Heart right ventricle (tissue), 16 donors: Measurements from ENCODE around the gene RBM33. TPM values are rescaled to one million over a fixed set of nuclear protein-coding genes. Genes with fewer than 3 reads are reported as not detected.

Source experiments
- ATAC-seq, 8 donors: fragments of 200-7000 bp; cut with Tn5 transposase; one replicate each; pipeline ENCODE4 v1.9.1; 2020; ENCODE audit warnings: mild to moderate bottlenecking in 8 of 8, moderate library complexity in 8 of 8, moderate number of reproducible peaks in 1 of 8
- DNase-seq, 2 donors: peaks; one replicate each; pipeline ENCODE4 v3.0.0-alpha.2; 2020
- H3K27ac ChIP-seq, 10 donors: fragments of 200-600 bp; sonication (generic) in 2 of 10; one replicate each; pipeline versions ENCODE4 v1.5.0 to v1.8.0; 2020 to 2022; ENCODE audit warnings: mild to moderate bottlenecking in 3 of 10
- H3K27me3 ChIP-seq, 7 donors: fragments of 200-600 bp; one replicate each; pipeline ENCODE4 v1.8.0; 2021 to 2022; ENCODE audit warnings: mild to moderate bottlenecking in 2 of 7
- H3K36me3 ChIP-seq, 9 donors: fragments of 200-600 bp; sonication (generic) in 1 of 9; one replicate each; pipeline versions ENCODE4 v1.5.0 to v1.8.0; 2020 to 2022; ENCODE audit warnings: mild to moderate bottlenecking in 2 of 9
- H3K4me1 ChIP-seq, 9 donors: fragments of 200-600 bp; sonication (generic) in 1 of 9; one replicate each; pipeline versions ENCODE4 v1.5.0 to v1.8.0; 2020 to 2022; ENCODE audit warnings: mild to moderate bottlenecking in 4 of 9
- H3K4me3 ChIP-seq, 10 donors: fragments of 200-600 bp; sonication (generic) in 2 of 10; one replicate each; pipeline versions ENCODE4 v1.5.0 to v1.8.0; 2020 to 2022; ENCODE audit warnings: mild to moderate bottlenecking in 7 of 10, moderate library complexity in 2 of 10
- H3K9me3 ChIP-seq, 11 donors: fragments of 200-600 bp in 10 of 11; sonication (generic) in 2 of 11; one replicate each; pipeline versions ENCODE4 v1.5.0 to v1.8.0; 2013 to 2022; ENCODE audit warnings: mild to moderate bottlenecking in 2 of 11, control low read depth in 1 of 11, moderate library complexity in 1 of 11
- CTCF ChIP-seq, 9 donors: fragments of 200-600 bp; sonication (generic) in 2 of 9; IDR thresholded peaks; one replicate each; pipeline versions ENCODE4 v1.5.0 to v1.8.0; 2021 to 2022; ENCODE audit warnings: antibody characterized with exemption in 9 of 9, mild to moderate bottlenecking in 5 of 9, moderate library complexity in 1 of 9
- whole genome bisulfite sequencing, 2 donors: extraction: QIAGEN DNeasy Blood & Tissue Kit; methylation state at CpG; one replicate each; pipeline ENCODE4 v1.1.7; 2013; ENCODE audit warnings: inconsistent platforms in 1 of 2; 5-methylcytosine and 5-hydroxymethylcytosine counted together
- intact Hi-C, 10 donors: fragments of 100-400 bp; cut with DNase I; formaldehyde crosslinking; loops; one replicate each; pipeline versions ENCODE4 v1.11.1 to v1.14.2; 2022
- polyA plus RNA-seq, 2 donors: library from polyadenylated mRNA; stranded (reverse); fragments of 200-250 nt; gene quantifications; one replicate each; pipeline ENCODE4 v1.2.3, GENCODE V29; 2013
- total RNA-seq, 10 donors: library from RNA; stranded (reverse); fragmentation: NEBNext Ultra II Directional in 3 of 10; extraction: Animal tissue kit (Norgen Biotek cat#: 25700) in 3 of 10; gene quantifications; one replicate each; pipeline versions ENCODE4 v1.2.1 to v1.2.4, GENCODE V29; 2021 to 2023
- donor health status: Arrhythmogenic right ventricular cardiomyopathy.
- donor health status: ischemic (EF 13 %, LVEDD 7.1; RV severe dilation, severe dysfunction).
- donor health status: healthy with polysubstance abuse.
- donor health status: DM: no; HTN: yes; CAD: no.
- donor health status: DM: no; HTN: no; CAD: no.
- donor health status: ischemic (EF 25% LVEDD 6.9; RV normal size, moderate dysfunction).
- donor health status: ischemic (EF 25% LVEDD 5.7; RV mildly dilated, moderate dysfunction).
- donor health status: healthy.
- donor health status: DM: yes; HTN: yes; CAD: no.
- donor health status: Ischemic cardiomyopathy.
- donor health status: ischemic (EF 35%, LVEDD 5.7; RV mildly dilated, moderate dysfunction).
- donor health status: nonischemic (EF 11% LVEDD 7.7; RV severe dilation, severe dysfunction).
- donor health status: DM: yes; HTN: yes; CAD: no.
- donor health status: PGD.
- donor health status: ischemic (EF 29% LVEDD 5.4; RV normal size, mild dysfunction).
- donor health status: nonischemic (EF 23%, LVEDD 6.1; RV moderate dilation, normal function).

RBM33 gene
- total and polyA plus RNA-seq, 12 donors, result 9.5 to 44.6 (median 35.7) TPM

GRCh38 chr7:155604504-155604997, 39.9 kb upstream of the RBM33 start:
- intact Hi-C loops, result loop anchor here in 1 of 10 donors (5.0 kb wide), 1 partner anchor 133 kb away; no protein-coding TSS in a partner anchor

GRCh38 chr7:155609185-155609584, 35.3 kb upstream of the RBM33 start:
- Histone ChIP-seq H3K9me3 (peaks cover 0 to 6% (median 0%) of the 10 kb centered on the region in 11 donors), H3K4me3 (no peak overlapping the region), H3K27ac (no peak overlapping the region), H3K4me1 (no peaks in the 10 kb centered on the region), H3K27me3 (peaks cover 0 to 4% (median 0%) of the 10 kb centered on the region in 7 donors), H3K36me3 (no peaks in the 10 kb centered on the region)
- ATAC-seq (no peak), DNase-seq (no peak)
- intact Hi-C loops, result loop anchor here in 1 of 10 donors (5.0 kb wide), 1 partner anchor 33 kb away; the partner anchor contains the start of gene RBM33
- 87 to 90% methylated on average over 12 of the region's 12 CpGs for WGBS, 2 donors
- TF ChIP-seq CTCF (IDR thresholded peaks at IDR 0.05), result no peak

More at GRCh38 chr7:155604504-155604997, 39.9 kb upstream of the RBM33 start:
- peaks cover 0 to 45% (median 17%) of the 10 kb centered on the region in 7 donors for H3K27me3 ChIP-seq
- H3K27ac ChIP-seq, result no peak overlapping the region
- H3K4me1 ChIP-seq, result no peaks in the 10 kb centered on the region
- DNase-seq (no peak), ATAC-seq (no peak)
- no peak overlapping the region for H3K4me3 ChIP-seq
- H3K36me3 ChIP-seq, result no peaks in the 10 kb centered on the region
- H3K9me3 ChIP-seq, result peaks cover 0 to 6% (median 0%) of the 10 kb centered on the region in 11 donors
- no peak for TF ChIP-seq CTCF (IDR thresholded peaks at IDR 0.05)
- 77 to 83% methylated on average over 8 of the region's 8 CpGs for WGBS, 2 donors

- Histone ChIP-seq H3K4me1 (no peaks in the 10 kb centered on the region), H3K36me3 (no peaks in the 10 kb centered on the region), H3K9me3 (peaks cover 0 to under 1% (median 0%) of the 10 kb centered on the region in 11 donors), H3K27me3 (no peaks in the 10 kb centered on the region), H3K4me3 (no peak overlapping the region), H3K27ac (no peak overlapping the region)
- DNase-seq, result no peak
- 28 to 46% methylated on average over 11 of the region's 11 CpGs for WGBS, 2 donors
- ATAC-seq, result no peak
- TF ChIP-seq CTCF (IDR thresholded peaks at IDR 0.05), result no peak
- intact Hi-C loops, result no loop called here
Observed at GRCh38 chr7:155610633-155611193, 33.7 kb upstream of the RBM33 start.

- WGBS, 2 donors, result 85 to 87% methylated on average over 9 of the region's 9 CpGs
- ATAC-seq (no peak), DNase-seq (no peak)
- TF ChIP-seq CTCF (IDR thresholded peaks at IDR 0.05), result no peak
- no peaks in the 10 kb centered on the region for H3K4me1 ChIP-seq
- no peak overlapping the region for H3K4me3 ChIP-seq
- H3K27me3 ChIP-seq, result no peaks in the 10 kb centered on the region
- no peak overlapping the region for H3K27ac ChIP-seq
- intact Hi-C loops, result no loop called here
- H3K36me3 ChIP-seq, result no peaks in the 10 kb centered on the region
- H3K9me3 ChIP-seq, result no peaks in the 10 kb centered on the region
Observed at GRCh38 chr7:155611808-155612447, 32.5 kb upstream of the RBM33 start.
